ENCODE results near the gene NCOR1.

Gene NCOR1

DNA sequence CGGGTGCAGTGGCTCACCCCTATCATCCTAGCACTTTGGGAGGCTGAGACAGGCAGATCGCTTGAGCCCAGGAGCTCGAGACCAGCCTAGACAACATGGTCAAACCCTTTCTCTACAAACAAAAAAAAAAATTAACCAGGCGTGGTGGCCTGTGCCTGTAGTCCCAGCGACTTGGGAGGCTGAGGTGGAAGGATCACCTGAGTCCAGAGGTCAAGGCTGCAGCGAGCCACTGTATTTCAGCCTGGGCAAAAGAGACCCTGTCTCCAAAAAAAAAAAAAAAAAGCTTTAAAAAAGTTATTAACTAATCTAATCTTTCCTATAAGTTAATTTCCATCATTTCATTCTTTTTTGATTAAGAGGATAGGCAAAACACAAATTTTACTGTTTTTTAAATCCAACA is 2.5 kb downstream of the NCOR1 start:
- TF ChIP-seq, protein P1, sequence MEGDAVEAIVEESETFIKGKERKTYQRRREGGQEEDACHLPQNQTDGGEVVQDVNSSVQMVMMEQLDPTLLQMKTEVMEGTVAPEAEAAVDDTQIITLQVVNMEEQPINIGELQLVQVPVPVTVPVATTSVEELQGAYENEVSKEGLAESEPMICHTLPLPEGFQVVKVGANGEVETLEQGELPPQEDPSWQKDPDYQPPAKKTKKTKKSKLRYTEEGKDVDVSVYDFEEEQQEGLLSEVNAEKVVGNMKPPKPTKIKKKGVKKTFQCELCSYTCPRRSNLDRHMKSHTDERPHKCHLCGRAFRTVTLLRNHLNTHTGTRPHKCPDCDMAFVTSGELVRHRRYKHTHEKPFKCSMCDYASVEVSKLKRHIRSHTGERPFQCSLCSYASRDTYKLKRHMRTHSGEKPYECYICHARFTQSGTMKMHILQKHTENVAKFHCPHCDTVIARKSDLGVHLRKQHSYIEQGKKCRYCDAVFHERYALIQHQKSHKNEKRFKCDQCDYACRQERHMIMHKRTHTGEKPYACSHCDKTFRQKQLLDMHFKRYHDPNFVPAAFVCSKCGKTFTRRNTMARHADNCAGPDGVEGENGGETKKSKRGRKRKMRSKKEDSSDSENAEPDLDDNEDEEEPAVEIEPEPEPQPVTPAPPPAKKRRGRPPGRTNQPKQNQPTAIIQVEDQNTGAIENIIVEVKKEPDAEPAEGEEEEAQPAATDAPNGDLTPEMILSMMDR (IDR thresholded peaks at IDR 0.05): no peak

DNA sequence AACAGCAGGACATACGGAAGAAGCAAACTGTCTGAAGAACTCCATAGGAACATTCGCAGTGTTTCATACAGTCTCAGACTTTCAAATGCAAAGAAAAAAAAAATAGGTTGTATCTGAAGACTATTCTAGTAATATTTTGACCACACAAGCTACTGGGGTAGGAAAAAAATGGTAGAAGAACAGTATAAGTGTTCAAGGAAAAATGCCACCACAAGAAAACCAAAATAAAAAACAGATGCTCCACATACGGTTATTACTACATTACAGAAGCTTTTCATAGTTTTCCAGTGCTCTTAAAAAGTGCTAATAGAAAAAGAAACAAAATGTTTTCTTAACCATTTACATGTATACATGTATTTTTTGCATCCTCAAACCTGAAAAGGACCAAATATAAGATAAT is 3.7 kb downstream of the NCOR1 start:
- TF ChIP-seq, protein P1 (IDR thresholded peaks at IDR 0.05): no peak

DNA sequence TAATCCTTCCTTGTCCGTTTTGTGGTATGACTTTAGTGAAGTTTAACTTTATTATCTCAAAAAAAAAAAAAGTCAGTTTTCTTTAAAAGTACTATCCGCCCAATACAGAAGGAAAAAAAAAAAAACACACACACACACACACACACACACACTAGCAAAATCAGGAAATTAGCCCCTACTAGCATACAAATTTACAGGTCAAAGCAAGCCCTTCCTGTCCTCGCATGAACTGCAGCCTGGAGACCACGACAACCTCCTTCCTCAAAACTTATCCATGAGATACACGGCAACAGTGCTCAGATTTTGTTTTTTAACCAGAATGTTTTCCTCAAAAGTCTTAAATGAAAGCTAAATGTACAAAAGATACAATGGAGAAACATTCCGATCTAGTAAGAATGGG is 16.2 kb downstream of the NCOR1 start:
- TF ChIP-seq, protein P1 (IDR thresholded peaks at IDR 0.05): no peak

DNA sequence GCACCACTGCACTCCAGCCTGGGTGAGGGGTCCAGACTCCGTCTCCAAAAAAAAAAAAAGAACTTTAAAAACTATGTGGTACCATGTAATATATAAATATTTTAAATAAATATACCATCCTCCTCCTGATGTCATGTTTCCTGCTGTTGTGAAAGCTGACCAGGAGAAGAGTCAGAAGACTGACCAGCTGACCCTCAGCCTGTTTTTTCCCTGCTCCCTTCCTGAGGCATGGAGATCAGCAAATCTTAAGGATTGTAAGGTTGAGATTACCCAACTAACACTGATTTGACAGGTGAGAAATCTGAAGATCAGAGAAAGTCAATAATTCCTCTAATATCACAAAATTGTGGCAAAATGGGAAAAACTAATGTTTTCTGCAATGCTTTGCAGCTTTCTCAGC is 18.1 kb downstream of the NCOR1 start:
- TF ChIP-seq, protein P1 (IDR thresholded peaks at IDR 0.05): no peak

DNA sequence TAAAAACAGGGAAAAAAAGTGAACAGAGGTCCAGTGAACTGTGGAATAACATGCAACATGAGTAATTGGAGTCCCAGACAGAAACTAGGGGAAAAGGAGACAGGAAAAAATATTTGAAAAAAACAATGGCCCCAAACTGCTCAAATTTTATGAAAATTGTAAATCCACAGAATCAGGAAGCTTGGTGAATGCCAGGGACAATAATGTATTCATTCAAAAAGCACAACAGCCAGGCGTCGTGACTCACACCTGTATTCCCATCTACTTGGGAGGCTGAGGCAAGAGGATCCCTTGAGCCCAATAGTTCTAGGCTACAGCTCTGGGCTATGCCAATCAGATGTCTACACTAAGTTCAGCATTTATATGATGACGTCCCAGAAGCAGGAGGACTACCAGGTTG is 23.7 kb downstream of the NCOR1 start:
- TF ChIP-seq, protein P1 (IDR thresholded peaks at IDR 0.05): no peak

DNA sequence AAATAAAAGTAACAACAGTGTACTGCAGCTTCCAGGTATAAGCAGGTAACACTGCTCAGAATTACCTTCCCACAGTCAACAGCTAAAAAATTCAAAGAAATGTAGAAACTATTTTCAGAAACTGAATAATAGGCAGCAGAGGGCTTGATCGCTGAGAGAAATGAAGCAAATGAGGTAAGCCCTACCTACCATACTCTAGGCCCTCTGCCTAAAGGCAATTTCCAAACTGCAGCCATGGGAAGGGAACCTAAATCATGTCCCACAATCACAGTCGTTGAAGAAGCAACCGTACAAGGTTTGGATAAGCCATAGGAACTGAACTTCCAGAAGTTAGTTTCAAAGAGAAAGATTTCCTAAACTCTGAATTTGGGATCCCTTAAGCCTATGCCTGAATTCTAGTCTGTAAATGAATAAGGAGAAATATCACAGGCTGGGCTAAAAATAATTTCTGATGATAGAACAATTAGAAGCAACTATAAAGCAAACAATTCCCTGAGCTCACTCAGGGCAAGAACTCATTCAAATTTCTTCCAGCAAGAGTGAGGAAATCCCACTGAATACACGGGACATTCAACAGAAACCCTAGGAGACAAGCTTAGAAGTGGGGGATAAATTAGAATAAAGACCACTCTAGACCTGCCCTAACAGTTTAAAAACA is 24.5 kb downstream of the NCOR1 start:
- TF ChIP-seq, protein P1 (IDR thresholded peaks at IDR 0.05): no peak

DNA sequence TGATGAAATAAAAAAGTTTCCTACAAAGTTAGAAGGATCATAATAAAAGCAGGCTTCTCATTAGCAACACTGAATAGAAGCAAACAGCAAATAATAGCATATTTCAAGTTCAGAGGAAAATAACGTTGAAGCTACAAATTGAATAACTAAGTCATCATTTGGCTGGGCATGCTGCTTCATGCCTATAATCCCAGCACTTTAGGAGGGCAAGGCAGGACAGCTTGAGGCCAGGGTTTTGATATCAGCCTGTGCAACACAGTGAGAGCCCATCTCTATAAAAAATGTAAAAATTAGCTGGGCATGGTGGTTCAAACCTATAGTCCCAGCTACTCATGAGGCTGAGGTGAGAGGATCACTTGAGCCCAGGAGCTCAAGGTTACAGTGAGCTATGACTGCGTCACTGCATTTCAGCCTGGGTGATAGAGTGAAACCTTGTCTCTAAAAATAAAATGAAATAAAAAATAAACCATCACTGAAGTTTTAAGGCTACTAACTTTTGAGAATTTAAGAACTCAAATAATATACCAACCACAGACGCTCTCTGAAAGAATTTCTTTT is 25.5 kb downstream of the NCOR1 start:
- TF ChIP-seq, protein P1 (IDR thresholded peaks at IDR 0.05): no peak

DNA sequence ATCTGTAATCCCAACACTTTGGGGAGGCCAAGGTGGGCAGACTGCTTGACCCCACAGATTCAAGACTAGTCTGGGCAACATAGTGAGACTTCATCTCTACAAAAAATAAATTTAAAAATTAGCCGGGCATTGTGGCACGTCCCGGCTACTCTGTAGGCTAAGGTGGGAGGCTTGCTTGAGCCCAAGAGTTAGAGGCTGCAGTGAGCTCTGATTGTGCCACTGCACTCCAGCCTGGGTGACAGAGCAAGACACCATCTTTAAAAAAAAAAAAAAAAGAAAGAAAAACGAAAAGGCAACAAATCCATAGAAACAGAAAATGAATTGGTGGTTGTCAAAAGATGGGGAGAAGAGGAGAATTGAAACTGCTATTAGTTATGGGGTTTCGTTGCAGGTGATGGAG is 27.7 kb downstream of the NCOR1 start:
- TF ChIP-seq, protein P1 (IDR thresholded peaks at IDR 0.05): no peak
